Caki2 (cell line): ENCODE results near the gene SHB. TPM values are rescaled to one million over a fixed set of nuclear protein-coding genes. Genes with fewer than 3 reads are reported as not detected.

ENCODE experiments used
- DNase-seq: peaks from one replicate; pipeline ENCODE4 v3.0.0-alpha.2; 2015; ENCODE audit warnings: low read depth
- in situ Hi-C: cut with HindIII; loops from 2 replicates; pipeline ENCODE4 v1.10.0; 2016; ENCODE audit warnings: low sequenced_read_pairs, low pct_unique_long_range_greater_than_20kb, mixed read lengths
- total RNA-seq: library from RNA; depleted of rRNA; stranded (reverse); fragments of >200 nt; shearing (Covaris generic); gene quantifications from 2 replicates; pipeline ENCODE4 v1.2.3, GENCODE V29; 2014; ENCODE audit warnings: low replicate concordance

SHB gene
- total RNA-seq, 1 experiment from 2014 or later: 32.0 TPM

DNA sequence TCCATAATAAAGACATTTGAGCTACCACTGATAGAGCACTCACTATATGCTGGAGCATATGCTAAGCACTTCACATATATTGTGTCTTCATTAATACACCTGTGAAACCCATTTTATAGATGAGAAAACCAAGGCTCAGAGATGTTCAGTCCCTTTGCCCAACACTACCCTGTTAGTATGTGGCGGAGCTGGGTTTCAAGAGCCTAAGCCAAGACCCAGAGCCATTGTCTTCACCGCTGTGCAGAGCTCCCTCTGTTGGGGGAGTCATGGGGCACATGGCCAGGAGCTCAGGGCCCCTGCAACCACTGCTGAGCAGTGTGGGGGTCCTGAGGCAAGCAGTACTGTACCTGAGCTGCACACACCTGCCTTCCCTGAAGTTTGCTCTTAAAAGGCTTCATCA is 127.8 kb downstream of the SHB start:
- in situ Hi-C loops: no loop called here
- DNase-seq: no peak

DNA sequence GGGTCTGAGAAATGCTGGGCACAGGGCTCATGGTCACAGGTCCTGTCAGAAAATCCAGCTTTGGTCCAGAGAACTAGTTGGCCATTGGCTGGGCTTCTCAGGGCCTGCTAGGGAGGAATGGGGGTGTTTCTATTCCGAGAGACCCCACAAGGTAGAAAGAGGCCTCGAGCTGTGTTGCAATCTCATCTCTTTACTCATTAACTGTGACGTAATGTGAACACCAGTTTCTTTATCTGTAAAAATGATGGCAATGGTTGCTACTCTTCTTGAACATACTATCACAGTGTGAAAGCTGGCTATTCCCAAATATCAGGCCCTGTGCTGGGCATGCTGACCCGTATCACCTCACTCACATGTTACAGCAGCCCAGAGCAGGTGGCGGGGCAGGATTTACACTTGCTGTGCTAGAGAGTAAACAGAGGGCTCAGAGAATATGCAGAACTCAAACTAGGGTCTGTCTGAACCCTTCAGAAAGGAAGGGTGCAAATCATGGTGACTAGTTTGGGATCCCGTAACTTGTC is 129.4 kb downstream of the SHB start:
- no peak for DNase-seq
- in situ Hi-C loops: no loop called here

DNA sequence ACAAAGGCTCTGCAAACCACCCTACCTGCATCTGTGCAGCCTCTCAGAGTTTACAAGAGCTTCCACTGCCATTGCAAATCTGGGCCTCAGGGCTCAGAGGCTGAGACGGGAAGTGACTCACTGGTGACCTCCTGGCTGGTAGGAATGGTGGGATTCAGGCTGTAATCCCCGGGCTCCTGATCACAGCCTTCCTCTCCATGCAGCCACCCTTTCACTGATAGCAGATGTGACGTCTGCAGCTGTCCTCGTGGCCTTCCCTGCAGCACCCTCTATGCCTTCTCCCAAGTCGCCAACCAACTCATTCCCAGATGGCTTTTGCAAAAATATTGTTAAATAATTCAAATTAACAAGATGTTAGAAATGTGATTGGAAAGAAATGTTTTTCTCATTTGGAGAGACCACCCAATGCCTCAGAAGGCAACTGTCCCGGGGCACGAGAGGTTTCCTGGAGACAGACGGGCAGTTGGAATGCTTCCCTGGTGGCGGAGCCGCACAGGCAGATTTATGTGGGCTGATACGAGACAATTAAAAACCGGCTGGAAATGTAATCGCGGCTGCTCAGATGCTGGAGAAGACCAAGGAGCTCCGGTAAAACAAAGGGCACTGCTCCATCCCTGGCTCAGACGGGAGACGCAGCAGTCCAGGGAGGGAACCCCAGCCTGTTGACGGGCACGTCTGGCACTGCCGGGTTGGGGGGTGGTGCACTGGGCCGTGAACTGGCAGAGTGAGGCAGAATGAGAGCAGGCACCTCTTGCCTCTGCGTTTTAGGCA is 130.7 kb downstream of the SHB start:
- no peak for DNase-seq
- in situ Hi-C loops: no loop called here

DNA sequence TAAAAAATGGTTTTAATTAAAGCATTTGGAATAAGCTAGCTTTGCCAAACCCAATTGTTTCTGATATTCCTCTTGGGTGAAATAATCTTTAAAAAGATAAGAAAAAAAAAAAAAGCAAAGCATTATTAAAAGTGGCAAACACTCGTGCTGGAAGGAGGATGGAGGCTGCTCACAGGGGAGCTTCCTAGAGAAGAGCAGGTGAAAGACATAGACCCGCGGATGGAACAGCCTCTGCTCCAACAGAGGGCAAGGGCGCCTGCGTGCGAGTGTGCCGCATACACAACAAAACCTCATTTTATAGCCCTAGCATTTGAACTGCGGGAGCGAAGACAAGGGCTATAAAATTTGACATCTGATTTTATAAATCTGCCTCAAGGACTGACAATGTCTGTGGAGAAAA is 131.7 kb downstream of the SHB start:
- in situ Hi-C loops: no loop called here

DNA sequence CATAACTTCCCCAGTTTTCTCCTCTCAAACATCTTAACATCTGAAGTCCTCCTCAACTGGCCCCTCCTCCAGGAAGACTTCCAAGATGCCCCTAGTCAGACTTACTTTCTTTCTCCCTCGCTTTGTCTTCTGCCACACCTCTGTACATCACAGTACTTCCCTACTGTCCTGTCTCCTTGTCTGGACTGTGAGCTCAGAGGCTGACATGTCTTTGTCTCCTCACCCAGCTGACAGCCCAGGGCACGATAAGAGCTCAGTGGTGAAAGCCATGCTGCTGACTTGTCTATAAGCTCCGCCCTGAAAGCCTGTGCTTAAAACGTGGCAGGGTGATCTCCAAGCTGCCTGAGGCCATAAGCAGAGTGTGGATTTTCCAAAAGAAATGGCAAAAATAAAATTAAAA is 132.1 kb downstream of the SHB start:
- in situ Hi-C loops: no loop called here
- no peak for DNase-seq

More for the DNA sequence above, 131.7 kb downstream of the SHB start:
- no peak for DNase-seq

DNA sequence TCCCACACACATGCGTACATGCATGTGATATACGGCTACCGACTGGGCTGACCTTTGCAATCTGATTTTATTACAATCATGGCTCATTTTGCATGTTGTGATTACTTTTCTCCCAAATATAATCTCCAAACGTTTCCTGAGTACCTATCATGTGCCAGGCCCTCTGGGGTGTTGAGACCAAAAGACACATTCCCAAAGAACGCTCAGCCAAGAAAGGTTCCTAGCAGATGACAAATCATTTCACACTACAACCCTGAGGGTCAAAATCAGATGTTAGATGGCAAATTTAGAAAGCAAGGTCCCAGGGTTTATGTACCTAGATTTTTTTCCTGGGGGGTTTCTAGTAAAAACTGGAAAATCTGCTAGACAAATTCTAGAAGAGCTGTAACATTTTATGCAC is 132.7 kb downstream of the SHB start:
- in situ Hi-C loops: no loop called here
- DNase-seq: no peak

DNA sequence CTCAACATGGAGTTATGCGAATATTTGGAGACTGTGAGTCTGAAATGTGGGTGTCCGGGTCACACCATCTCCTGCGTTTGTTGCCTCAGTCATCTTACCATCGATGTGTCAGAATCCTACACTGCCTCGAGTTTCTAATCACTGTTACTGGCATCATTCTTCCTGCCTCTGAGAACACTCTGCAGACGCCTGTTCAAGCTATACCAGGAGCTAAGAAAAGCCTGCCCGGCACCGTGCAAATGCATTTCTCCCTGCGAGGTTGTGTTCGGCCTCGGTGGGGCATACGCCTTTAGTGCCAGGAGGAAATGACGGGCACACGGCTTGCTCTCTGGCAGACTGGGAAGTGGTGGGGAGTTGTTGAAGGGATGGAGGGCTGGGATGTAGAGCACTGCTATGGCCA is 133.9 kb downstream of the SHB start:
- in situ Hi-C loops: no loop called here
- no peak for DNase-seq

DNA sequence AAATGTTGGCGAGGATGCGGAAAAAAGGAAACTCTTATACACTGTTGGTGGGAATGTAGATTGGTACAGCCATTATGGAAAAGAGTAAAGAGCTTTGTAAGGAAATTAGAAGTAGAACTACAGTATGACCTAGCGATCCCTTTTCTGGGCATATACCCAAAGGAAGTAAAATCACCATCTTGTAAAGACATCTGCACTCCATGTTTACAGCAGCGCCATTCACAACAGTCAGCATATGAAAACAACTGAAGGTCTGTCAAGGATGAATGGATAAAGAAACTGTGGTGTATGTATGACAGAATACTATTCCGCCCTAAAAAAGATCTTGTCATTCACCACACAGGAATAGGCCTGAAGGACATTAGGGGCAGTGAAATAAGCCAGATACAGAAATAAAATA is 137.4 kb downstream of the SHB start:
- DNase-seq: no peak
- in situ Hi-C loops: no loop called here

DNA sequence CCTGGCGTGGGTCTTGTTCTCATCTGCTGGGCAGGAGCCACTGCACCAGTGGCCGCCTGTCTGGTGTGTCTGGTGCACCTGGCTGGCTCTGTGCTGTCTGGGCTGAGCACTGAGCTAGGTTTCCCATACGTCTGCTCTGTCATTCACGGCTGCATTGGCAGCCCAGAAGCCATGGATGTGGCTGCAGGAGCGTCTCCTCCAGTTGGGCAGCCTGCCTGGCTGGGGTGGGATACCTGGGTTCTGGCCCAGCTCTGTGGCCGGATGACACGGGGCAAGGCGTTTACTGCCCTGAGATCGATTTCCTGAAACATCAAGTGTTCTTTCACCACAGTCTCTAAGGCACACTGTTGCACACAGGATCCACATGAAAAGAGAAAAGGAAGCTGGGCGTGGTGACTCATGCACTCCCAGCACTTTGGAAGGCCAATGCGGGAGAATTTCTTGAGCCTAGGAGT is 139.6 kb downstream of the SHB start:
- in situ Hi-C loops: no loop called here
- no peak for DNase-seq

DNA sequence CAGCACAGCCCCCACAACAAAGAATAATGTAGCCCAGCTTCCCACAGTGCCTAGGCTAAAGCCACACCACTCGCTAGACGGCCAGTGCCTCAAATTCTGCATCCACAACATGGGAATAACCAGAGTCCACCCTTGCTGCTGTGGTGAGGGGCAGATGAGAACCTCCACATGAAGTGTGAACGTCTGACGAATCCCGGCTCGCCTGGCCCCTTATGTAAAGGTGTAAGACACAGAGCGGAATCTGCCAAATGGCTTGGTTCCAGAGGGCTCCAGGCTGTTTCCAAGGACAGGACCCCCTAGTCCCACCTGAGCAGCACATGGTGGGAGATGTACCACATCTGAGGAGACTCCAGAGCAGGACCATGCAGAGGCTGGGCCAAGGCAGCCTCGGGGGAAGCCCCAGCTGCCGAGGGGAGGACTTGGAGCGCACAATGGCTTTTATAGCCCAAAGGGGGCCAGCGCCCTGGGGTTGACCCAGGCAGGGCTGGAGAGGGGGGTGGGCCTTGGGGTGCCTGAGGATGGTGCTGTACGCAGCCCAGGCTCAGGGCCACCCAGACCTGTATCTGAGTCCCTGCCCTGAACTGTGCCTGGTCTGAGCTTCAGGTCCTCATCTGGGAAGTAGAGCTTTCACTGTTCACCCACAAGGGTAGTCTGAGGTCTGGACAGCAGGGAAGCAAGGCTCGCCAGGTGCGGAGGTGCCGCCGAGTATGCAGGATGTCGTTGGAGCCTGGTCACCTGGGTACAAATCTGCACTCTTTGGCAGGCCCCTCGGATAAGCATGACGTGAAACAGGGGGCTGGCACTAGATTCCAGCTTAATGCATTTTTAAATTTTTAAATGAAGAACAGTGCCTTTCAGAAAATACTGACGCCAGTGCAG is 140.2 kb downstream of the SHB start:
- no peak for DNase-seq
- in situ Hi-C loops: no loop called here

DNA sequence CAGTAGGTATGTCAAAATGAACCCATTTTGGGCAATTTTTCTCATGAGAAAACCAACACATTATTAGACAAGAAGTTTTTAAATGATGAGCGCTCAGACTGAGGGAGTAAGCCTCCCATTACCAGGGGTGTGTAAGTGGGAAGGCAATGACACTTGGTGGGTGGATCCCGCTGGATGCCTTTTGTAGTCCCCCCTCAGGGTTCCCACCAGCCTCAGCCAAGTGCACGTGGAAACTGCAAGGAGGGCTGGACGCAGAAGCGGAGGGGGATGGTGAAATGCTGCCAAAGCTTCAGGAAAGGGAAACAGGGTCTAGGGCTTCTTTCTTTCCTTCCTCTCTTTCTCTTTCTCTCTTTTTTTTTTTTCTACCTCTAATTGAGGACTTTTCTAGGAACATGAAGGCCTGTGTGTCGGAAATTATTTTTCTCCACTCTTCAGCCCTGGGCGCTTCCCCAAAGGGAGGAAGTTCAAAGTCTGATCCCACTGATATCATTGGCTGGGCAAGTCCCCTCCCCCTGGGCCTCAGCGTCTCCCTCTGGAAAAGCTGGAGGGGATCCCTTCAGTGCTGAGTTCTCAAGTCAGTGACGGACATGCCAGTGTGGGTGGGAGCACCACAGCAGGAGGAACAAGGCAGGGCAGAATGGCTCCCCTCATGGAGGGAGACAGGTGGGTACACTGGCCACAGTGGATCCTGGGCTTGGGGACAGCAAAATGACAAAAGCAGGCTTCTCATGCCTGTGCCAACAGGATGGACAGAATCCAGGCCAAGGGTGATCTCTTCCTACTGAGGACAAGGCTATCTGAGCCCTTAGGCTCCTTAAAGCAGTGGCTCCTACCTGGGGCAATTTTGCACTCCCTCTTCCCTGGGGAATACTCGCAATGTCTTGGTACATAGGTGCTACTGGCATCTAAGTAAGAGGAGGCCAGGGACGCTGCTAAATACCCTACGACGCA is 141.2 kb downstream of the SHB start:
- in situ Hi-C loops: no loop called here
- DNase-seq: no peak

DNA sequence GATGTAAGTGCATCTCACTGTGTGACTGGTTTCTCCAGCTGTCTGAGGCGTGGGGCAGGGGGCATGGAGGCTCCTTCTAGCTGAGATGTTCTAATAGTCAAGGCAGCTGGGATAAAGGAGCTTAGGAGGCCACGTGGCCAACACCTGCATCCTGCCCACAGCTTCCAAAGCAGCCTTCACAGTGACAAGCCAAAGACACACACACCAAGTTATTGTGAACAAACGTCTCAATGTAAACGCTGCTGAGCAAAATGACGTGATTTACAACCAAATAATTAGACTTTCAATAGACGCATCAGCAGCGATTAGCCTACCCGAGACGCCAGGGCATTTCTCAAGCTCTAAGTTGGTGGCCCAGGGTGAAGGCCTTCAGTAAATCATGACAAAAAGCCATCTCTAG is 141.9 kb downstream of the SHB start:
- DNase-seq: no peak
- in situ Hi-C loops: no loop called here

DNA sequence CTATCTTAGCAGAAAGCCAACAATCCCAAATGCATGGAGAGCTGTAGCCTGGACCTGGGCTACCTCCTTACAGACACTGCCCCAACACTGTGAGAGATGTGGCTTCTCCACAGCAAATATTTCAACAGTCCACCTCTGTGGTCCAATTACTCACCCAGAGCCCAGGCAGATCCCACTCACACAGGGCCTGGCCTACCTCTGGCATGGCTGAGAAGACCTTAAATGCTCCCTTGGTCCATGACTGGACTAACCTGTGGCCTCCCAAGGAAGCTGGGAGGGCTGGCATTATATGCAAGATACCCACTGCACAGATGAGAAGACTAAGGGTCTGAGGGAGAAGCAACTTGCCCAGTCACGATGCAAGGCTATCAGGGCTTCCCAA is 142.3 kb downstream of the SHB start:
- in situ Hi-C loops: no loop called here
- no peak for DNase-seq

DNA sequence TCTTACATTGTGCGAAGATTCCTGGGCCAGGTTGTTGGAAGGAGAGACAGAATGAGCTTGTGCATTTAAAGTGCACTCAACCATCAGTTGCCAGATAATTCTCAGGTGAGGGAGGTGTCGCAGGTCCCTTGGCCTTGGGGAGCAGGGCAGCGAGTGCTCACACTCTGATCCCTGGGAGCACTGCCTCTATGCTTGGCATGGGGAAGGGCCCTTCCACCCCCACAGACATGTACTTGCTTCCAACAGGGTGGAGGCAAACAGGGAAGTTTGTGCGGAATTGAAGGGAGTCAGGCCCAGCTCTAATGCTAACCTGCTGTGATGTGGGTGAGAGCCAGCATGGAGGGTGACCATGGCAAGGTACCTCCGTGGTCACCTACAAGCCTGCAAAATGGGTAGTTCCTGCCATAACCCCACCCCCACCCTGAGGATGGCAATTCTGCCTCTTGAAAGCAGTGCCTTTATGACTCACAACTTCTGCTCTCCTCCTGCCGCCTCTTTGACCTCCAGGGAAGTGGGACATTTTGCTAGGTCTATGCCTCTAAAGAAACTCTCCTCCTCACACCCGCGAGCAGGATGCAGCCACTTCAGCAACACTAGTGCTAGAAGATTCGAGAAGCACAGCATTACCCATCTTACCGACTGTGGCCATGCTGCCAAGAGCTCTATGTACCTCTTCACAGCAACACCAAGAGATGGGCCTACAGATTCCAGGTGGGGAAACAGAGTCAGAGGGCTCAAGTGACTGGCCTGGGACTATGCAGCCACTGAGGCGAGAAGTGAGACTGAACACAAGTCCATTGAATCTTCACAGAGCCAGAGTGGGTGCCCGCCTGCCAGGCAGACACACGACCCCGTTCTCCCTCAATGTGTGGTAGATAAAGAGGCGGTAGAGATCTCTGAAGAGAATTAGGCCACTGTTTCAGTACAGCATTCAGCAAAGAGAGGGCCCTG is 143.0 kb downstream of the SHB start:
- in situ Hi-C loops: no loop called here
- no peak for DNase-seq

DNA sequence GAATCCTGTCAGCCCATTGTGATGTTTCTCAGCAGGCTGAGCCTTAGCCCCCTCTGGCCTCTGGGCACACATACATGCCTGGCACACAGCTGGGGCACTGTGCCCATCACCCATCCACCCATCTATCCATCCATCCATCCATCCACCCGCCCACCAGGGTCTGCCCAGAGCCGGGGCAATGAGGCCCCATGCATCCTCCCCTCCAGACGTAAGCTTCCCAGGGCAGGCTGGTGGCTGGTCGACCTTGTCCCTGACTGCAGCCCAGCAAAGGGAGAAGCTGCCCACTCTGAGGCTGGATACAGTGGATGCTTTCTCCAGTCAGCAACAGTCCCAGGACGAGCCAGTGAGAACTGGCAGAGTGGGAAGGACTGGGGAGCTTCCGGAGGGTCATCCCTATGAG is 144.0 kb downstream of the SHB start:
- no peak for DNase-seq
- in situ Hi-C loops: no loop called here

DNA sequence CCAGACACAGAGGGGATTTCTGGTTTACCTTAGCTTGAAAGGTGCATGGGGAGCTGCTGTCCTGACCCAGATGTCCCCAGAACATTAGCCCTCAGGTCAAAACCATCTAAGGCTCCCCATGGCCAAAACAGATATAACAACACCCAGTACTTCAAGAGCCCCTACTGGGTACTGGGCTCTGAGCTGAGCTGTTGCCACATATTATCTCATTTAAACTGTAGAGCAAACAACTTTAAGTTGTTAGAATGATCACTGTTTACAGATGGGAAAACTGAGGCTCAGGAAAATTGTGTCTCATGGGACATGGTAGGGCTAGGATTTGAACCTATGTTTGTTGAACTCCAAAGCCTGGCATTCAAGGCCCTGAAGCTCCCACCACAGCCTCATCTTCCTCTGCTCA is 144.5 kb downstream of the SHB start:
- in situ Hi-C loops: loop anchor here (25.0 kb wide), 1 partner anchor 413 kb away; no protein-coding TSS in a partner anchor
- DNase-seq: no peak

DNA sequence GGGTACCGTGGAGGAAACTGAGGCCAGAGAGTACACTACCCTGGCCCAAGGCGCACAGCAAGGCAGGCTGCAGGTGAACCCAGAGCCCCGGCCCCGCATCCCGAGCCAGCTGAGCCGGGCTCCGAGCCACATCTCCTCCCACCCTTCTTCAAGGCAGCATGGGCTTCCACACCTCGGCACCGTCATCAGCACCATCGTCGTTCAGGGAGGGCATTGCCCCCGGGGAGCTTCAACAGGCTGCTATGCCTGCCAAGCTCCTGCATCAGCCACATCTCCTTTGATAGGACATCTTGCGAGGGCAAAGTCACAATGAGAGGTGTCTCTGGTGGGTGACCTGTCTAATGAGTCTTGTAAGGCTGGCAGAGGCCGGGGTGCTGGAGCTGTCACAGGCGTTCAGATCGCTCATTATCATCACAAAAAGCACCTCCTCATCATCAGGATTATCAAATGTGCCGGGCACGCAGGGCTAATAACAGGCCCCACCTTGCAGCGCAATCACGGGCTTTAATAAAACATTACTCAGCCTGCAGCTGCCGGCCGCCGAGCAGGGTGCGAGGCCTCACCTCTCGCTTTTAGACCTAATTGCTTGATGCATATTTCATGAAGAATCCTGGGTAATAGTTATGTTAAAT is 145.1 kb downstream of the SHB start:
- in situ Hi-C loops: loop anchor here (25.0 kb wide), 1 partner anchor 413 kb away; no protein-coding TSS in a partner anchor
- DNase-seq: no peak
